Esophagus squamous epithelium (tissue), 5 donors: ENCODE measurements around the gene FBXO5. TPM values are rescaled to one million over a fixed set of nuclear protein-coding genes. Genes with fewer than 3 reads are reported as not detected.

Experiments
- DNase-seq: peaks from one replicate; lab custom pipeline; 2025; lab: John Stamatoyannopoulos, UW
- H3K27ac ChIP-seq, 4 donors: fragments of 200-600 bp; sonication (generic); one replicate each; pipeline ENCODE4 v1.5.1; 2016 to 2019; ENCODE audit warnings: mild to moderate bottlenecking in 1 of 4
- H3K27me3 ChIP-seq, 4 donors: fragments of 200-600 bp; sonication (generic); 1 replicate in 3 of 4; 2 replicates in 1 of 4; pipeline versions ENCODE4 v1.5.1 to v1.6.0; 2017 to 2021; ENCODE audit warnings: antibody characterized with exemption in 1 of 4
- H3K36me3 ChIP-seq, 3 donors: fragments of 200-600 bp; sonication (generic); one replicate each; pipeline ENCODE4 v1.5.1; 2016 to 2019
- H3K4me1 ChIP-seq, 3 donors: fragments of 200-600 bp; sonication (generic); one replicate each; pipeline ENCODE4 v1.5.1; 2017 to 2019
- H3K4me3 ChIP-seq, 4 donors: fragments of 200-600 bp; sonication (generic); 1 replicate in 3 of 4; 2 replicates in 1 of 4; pipeline ENCODE4 v1.5.1; 2016 to 2019; ENCODE audit warnings: mild to moderate bottlenecking in 2 of 4, moderate library complexity in 1 of 4
- H3K9me3 ChIP-seq, 3 donors: fragments of 200-600 bp; sonication (generic); one replicate each; pipeline ENCODE4 v1.5.1; 2016 to 2019
- CTCF ChIP-seq, 6 experiments: fragments of 450-650 bp in 4 of 6; fragments of 200-600 bp in 2 of 6; sonication (generic) in 2 of 6; IDR thresholded peaks; one replicate each; pipeline ENCODE4 v1.5.1; 2016 to 2019; ENCODE audit warnings: antibody characterized with exemption in 6 of 6, mild to moderate bottlenecking in 4 of 6, moderate library complexity in 4 of 6
- POLR2A ChIP-seq, 4 donors: fragments of 450-650 bp; IDR thresholded peaks; one replicate each; pipeline ENCODE4 v1.6.1; 2017; ENCODE audit warnings: antibody characterized with exemption in 4 of 4, mild to moderate bottlenecking in 4 of 4, moderate library complexity in 3 of 4
- WGBS, 2 donors: methylation state at CpG; one replicate each; pipeline ENCODE4 v1.1.5; 2018; 5-methylcytosine and 5-hydroxymethylcytosine counted together
- intact Hi-C: fragments of 100-400 bp; cut with DNase I; formaldehyde crosslinking; loops from one replicate; pipeline ENCODE4 v1.15.0; 2022
- total RNA-seq, 4 donors: library from RNA; depleted of rRNA; stranded (reverse); fragments of >200 nt; gene quantifications; one replicate each; pipeline ENCODE4 v1.1.0, GENCODE V29; 2016
- donor health status: DM: yes; HTN: yes; CAD: no.

Gene FBXO5
- total RNA-seq, 4 donors from 2014 or later = 2.7 to 9.4 (median 7.3) TPM

- Histone ChIP-seq H3K9me3 (no peaks in the 10 kb centered on the region), H3K27me3 (peaks cover 0 to 3% (median 0%) of the 10 kb centered on the region in 4 donors), H3K4me1 (peaks cover 0 to 5% (median 3%) of the 10 kb centered on the region in 3 donors), H3K4me3 (no peak overlapping the region), H3K36me3 (no peaks in the 10 kb centered on the region), H3K27ac (no peak overlapping the region)
- WGBS, 2 donors = 74 to 88% methylated on average over 2 of the region's 2 CpGs
- TF ChIP-seq POLR2A (IDR thresholded peaks at IDR 0.05) (no peak), CTCF (IDR thresholded peaks at IDR 0.05) (no peak)
- intact Hi-C loops = loop anchor here (10.0 kb wide), 1 partner anchor 163 kb away; no protein-coding TSS in a partner anchor
- DNase-seq = no peak
These were observed 45.4 kb upstream of the FBXO5 start for GRCh38 chr6:153028286-153028685.

- H3K27me3 ChIP-seq = peaks cover 0 to 3% (median 0%) of the 10 kb centered on the region in 4 donors
- 69 to 70% methylated on average over 4 of the region's 4 CpGs for WGBS, 2 donors
- intact Hi-C loops = loop anchor here (10.0 kb wide), 1 partner anchor 163 kb away; no protein-coding TSS in a partner anchor
- DNase-seq = no peak
- no peak for TF ChIP-seq POLR2A (IDR thresholded peaks at IDR 0.05)
- TF ChIP-seq CTCF (IDR thresholded peaks at IDR 0.05) = no peak
- no peak overlapping the region for H3K27ac ChIP-seq
- no peaks in the 10 kb centered on the region for H3K9me3 ChIP-seq
- H3K4me3 ChIP-seq = no peak overlapping the region
- peaks cover 0 to 5% (median 3%) of the 10 kb centered on the region in 3 donors for H3K4me1 ChIP-seq
- H3K36me3 ChIP-seq = no peaks in the 10 kb centered on the region
These were observed 44.6 kb upstream of the FBXO5 start for GRCh38 chr6:153027480-153027879.

- intact Hi-C loops = loop anchor here (10.0 kb wide), 1 partner anchor 160 kb away; no protein-coding TSS in a partner anchor
- peak in 1 of 6 experiments; percentile 9 for TF ChIP-seq CTCF (IDR thresholded peaks at IDR 0.05)
- no peak for TF ChIP-seq POLR2A (IDR thresholded peaks at IDR 0.05)
These were observed 41.8 kb upstream of the FBXO5 start for GRCh38 chr6:153024709-153025017.

GRCh38 chr6:153023977-153024708, 41.3 kb upstream of the FBXO5 start:
- intact Hi-C loops = loop anchor here (10.0 kb wide), 1 partner anchor 159 kb away; no protein-coding TSS in a partner anchor
- Histone ChIP-seq H3K27me3 (peaks cover 0 to 3% (median 0%) of the 10 kb centered on the region in 4 donors), H3K4me1 (peaks cover 0 to 5% (median 0%) of the 10 kb centered on the region in 3 donors), H3K9me3 (no peaks in the 10 kb centered on the region), H3K27ac (no peak overlapping the region), H3K4me3 (no peak overlapping the region), H3K36me3 (no peaks in the 10 kb centered on the region)
- WGBS, 2 donors = 38 to 41% methylated on average over 6 of the region's 6 CpGs
- no peak for DNase-seq
- TF ChIP-seq POLR2A (IDR thresholded peaks at IDR 0.05) (no peak), CTCF (IDR thresholded peaks at IDR 0.05) (peak in 5 of 6 experiments; percentile 65 to 79 (median 76))

More at GRCh38 chr6:153024709-153025017, 41.8 kb upstream of the FBXO5 start:
- Histone ChIP-seq H3K27ac (no peak overlapping the region), H3K36me3 (no peaks in the 10 kb centered on the region), H3K4me1 (peaks cover 0 to 5% (median 0%) of the 10 kb centered on the region in 3 donors), H3K27me3 (peaks cover 0 to 3% (median 0%) of the 10 kb centered on the region in 4 donors), H3K4me3 (no peak overlapping the region), H3K9me3 (no peaks in the 10 kb centered on the region)
- no peak for DNase-seq
- WGBS, 2 donors = 6 to 8% methylated on average over 1 of the region's 1 CpG

- intact Hi-C loops = loop anchor here (10.0 kb wide), 1 partner anchor 64 kb away; no protein-coding TSS in a partner anchor
- Histone ChIP-seq H3K27ac (no peak overlapping the region), H3K9me3 (no peaks in the 10 kb centered on the region), H3K4me3 (no peak overlapping the region), H3K4me1 (no peaks in the 10 kb centered on the region), H3K36me3 (no peaks in the 10 kb centered on the region), H3K27me3 (no peaks in the 10 kb centered on the region)
- TF ChIP-seq POLR2A (IDR thresholded peaks at IDR 0.05) = no peak
- TF ChIP-seq CTCF (IDR thresholded peaks at IDR 0.05) = no peak
- WGBS, 2 donors = 88 to 94% methylated on average over 3 of the region's 3 CpGs
- DNase-seq = no peak
These were observed 35.5 kb upstream of the FBXO5 start for GRCh38 chr6:153018355-153018754.
